Ishikawa (cell line): ENCODE measurements around the gene ZSWIM5.

Source experiments
- CEBPB ChIP-seq: IDR thresholded peaks from 2 replicates; pipeline ENCODE4 v1.6.1; 2012
- CREB1 ChIP-seq: IDR thresholded peaks from 2 replicates; pipeline ENCODE4 v1.6.1; 2012; ENCODE audit warnings: low read depth
- EGR1 ChIP-seq: IDR thresholded peaks from 2 replicates; pipeline ENCODE4 v1.6.1; 2012
- EP300 ChIP-seq: IDR thresholded peaks from 2 replicates; pipeline ENCODE4 v1.6.1; 2012; ENCODE audit warnings: borderline replicate concordance
- FOXM1 ChIP-seq: IDR thresholded peaks from 2 replicates; pipeline ENCODE4 v1.6.1; 2012; ENCODE audit warnings: low read depth, borderline replicate concordance
- MAX ChIP-seq: IDR thresholded peaks from 2 replicates; pipeline ENCODE4 v1.6.1; 2012
- NFIC ChIP-seq: IDR thresholded peaks from 2 replicates; pipeline ENCODE4 v1.6.1; 2012
- RAD21 ChIP-seq: IDR thresholded peaks from 2 replicates; pipeline ENCODE4 v1.6.1; 2012; ENCODE audit warnings: low read depth
- TAF1 ChIP-seq: IDR thresholded peaks from 2 replicates; pipeline ENCODE4 v1.6.1; 2012; ENCODE audit warnings: low read depth, mild to moderate bottlenecking
- TCF12 ChIP-seq: IDR thresholded peaks from 2 replicates; pipeline ENCODE4 v1.6.1; 2012; ENCODE audit warnings: low read depth
- TEAD4 ChIP-seq: IDR thresholded peaks from 2 replicates; pipeline ENCODE4 v1.6.1; 2012
- YY1 ChIP-seq: IDR thresholded peaks from 2 replicates; pipeline ENCODE4 v1.6.1; 2012; ENCODE audit warnings: low read depth
- ZBTB7A ChIP-seq: IDR thresholded peaks from 2 replicates; pipeline ENCODE4 v1.6.1; 2012; ENCODE audit warnings: low read depth
- TF ChIP-seq, protein P1 (sequence below): IDR thresholded peaks from 2 replicates; pipeline ENCODE4 v1.6.1; 2012; ENCODE audit warnings: low read depth, mild to moderate bottlenecking
- TF ChIP-seq, protein P2 (sequence below): IDR thresholded peaks from 2 replicates; pipeline ENCODE4 v1.6.1; 2012

The ZSWIM5 gene

GRCh38 chr1:45155423-45155822, 51.0 kb downstream of the ZSWIM5 start:
- no peak for TF ChIP-seq EGR1
- no peak for TF ChIP-seq CREB1
- TF ChIP-seq MAX, result no peak
- no peak for TF ChIP-seq RAD21
- TF ChIP-seq, protein P1, sequence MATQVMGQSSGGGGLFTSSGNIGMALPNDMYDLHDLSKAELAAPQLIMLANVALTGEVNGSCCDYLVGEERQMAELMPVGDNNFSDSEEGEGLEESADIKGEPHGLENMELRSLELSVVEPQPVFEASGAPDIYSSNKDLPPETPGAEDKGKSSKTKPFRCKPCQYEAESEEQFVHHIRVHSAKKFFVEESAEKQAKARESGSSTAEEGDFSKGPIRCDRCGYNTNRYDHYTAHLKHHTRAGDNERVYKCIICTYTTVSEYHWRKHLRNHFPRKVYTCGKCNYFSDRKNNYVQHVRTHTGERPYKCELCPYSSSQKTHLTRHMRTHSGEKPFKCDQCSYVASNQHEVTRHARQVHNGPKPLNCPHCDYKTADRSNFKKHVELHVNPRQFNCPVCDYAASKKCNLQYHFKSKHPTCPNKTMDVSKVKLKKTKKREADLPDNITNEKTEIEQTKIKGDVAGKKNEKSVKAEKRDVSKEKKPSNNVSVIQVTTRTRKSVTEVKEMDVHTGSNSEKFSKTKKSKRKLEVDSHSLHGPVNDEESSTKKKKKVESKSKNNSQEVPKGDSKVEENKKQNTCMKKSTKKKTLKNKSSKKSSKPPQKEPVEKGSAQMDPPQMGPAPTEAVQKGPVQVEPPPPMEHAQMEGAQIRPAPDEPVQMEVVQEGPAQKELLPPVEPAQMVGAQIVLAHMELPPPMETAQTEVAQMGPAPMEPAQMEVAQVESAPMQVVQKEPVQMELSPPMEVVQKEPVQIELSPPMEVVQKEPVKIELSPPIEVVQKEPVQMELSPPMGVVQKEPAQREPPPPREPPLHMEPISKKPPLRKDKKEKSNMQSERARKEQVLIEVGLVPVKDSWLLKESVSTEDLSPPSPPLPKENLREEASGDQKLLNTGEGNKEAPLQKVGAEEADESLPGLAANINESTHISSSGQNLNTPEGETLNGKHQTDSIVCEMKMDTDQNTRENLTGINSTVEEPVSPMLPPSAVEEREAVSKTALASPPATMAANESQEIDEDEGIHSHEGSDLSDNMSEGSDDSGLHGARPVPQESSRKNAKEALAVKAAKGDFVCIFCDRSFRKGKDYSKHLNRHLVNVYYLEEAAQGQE, result no peak
- TF ChIP-seq CEBPB, result no peak
- TF ChIP-seq TAF1, result no peak
- no peak for TF ChIP-seq ZBTB7A
- no peak for TF ChIP-seq TCF12

- no peak for TF ChIP-seq CEBPB
- no peak for TF ChIP-seq YY1
- TF ChIP-seq NFIC, result no peak
- TF ChIP-seq ZBTB7A, result no peak
- no peak for TF ChIP-seq MAX
- TF ChIP-seq, protein P2, sequence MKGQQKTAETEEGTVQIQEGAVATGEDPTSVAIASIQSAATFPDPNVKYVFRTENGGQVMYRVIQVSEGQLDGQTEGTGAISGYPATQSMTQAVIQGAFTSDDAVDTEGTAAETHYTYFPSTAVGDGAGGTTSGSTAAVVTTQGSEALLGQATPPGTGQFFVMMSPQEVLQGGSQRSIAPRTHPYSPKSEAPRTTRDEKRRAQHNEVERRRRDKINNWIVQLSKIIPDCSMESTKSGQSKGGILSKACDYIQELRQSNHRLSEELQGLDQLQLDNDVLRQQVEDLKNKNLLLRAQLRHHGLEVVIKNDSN, result no peak
- no peak for TF ChIP-seq EP300
- TF ChIP-seq TEAD4, result no peak
- no peak for TF ChIP-seq CREB1
- TF ChIP-seq, protein P1, result no peak
- no peak for TF ChIP-seq TAF1
- no peak for TF ChIP-seq RAD21
- TF ChIP-seq FOXM1, result no peak
- no peak for TF ChIP-seq TCF12
Measured at GRCh38 chr1:45152126-45152525, 54.3 kb downstream of the ZSWIM5 start.

- no peak for TF ChIP-seq TAF1
- TF ChIP-seq EP300, result no peak
- TF ChIP-seq NFIC, result no peak
- no peak for TF ChIP-seq FOXM1
Measured at GRCh38 chr1:45148209-45148825, 58.1 kb downstream of the ZSWIM5 start.

GRCh38 chr1:45146833-45147232, 59.6 kb downstream of the ZSWIM5 start:
- TF ChIP-seq EGR1 (no peak), CEBPB (no peak), EP300 (no peak), YY1 (no peak), RAD21 (no peak)

- TF ChIP-seq NFIC (no peak), EP300 (no peak), TAF1 (no peak), CEBPB (no peak), EGR1 (no peak), RAD21 (no peak)
- TF ChIP-seq, protein P2, result no peak
- TF ChIP-seq, protein P1, result no peak
Measured at GRCh38 chr1:45141247-45142003, 65.0 kb downstream of the ZSWIM5 start.
